SK-N-SH (cell line): ENCODE results near the gene ABLIM1. TPM values are rescaled to one million over a fixed set of nuclear protein-coding genes. Genes with fewer than 3 reads are reported as not detected.

Experiments used
- CTCF ChIA-PET: fragments of 300-600, 350-600 bp; formaldehyde crosslinking; extraction: SDS; loops from one replicate; lab custom pipeline; 2021; lab: Yijun Ruan, JAX
- POLR2A ChIA-PET: fragments of 350-600 bp; sonication (Branson Sonifier 250); formaldehyde crosslinking; extraction: SDS; loops from one replicate; lab custom pipeline; 2020; ENCODE audit warnings: antibody characterized with exemption, inconsistent platforms; lab: Yijun Ruan, JAX
- DNase-seq: peaks from one replicate; pipeline ENCODE4 v3.0.0; 2012
- H2AFZ ChIP-seq: fragments of 200-600 bp; sonication (generic); 2 replicates; pipeline ENCODE4 v1.8.1; 2016; ENCODE audit warnings: antibody characterized with exemption, mild to moderate bottlenecking, low read depth
- H3F3A ChIP-seq: fragments of 200-600 bp; sonication (generic); replicated peaks from 2 replicates; pipeline ENCODE3; 2016; ENCODE audit warnings: antibody characterized with exemption, mild to moderate bottlenecking; ENCODE audit not compliant: insufficient read depth
- H3K27ac ChIP-seq, 2 experiments: fragments of 200-500 bp in 1 of 2; fragments of 200-600 bp in 1 of 2; sonication (Bioruptor generic) in 1 of 2; sonication (generic), shearing (Covaris generic) in 1 of 2; 2 replicates each; pipeline versions ENCODE4 v1.5.1 to v1.6.1; 2014 to 2016; ENCODE audit warnings: low read depth in 2 of 2, inconsistent platforms in 1 of 2, low read length in 1 of 2, mild to moderate bottlenecking in 1 of 2, mixed read lengths in 1 of 2
- H3K27me3 ChIP-seq: fragments of 200-600 bp; sonication (generic), shearing (Covaris generic); 2 replicates; pipeline ENCODE4 v1.6.1; 2016; ENCODE audit warnings: mixed run types; ENCODE audit not compliant: insufficient read depth
- H3K36me3 ChIP-seq, 2 experiments: fragments of 200-500 bp in 1 of 2; fragments of 200-600 bp in 1 of 2; sonication (Bioruptor generic) in 1 of 2; sonication (generic) in 1 of 2; replicated peaks in 1 of 2; 2 replicates each; pipeline versions ENCODE3 to v1.5.1; 2014 to 2016; ENCODE audit warnings: low read length in 1 of 2, mild to moderate bottlenecking in 1 of 2; ENCODE audit not compliant: insufficient read depth in 2 of 2, control insufficient read depth in 1 of 2
- H3K4me1 ChIP-seq, 2 experiments: fragments of 200-500 bp in 1 of 2; fragments of 200-600 bp in 1 of 2; sonication (Bioruptor generic) in 1 of 2; sonication (generic), shearing (Covaris generic) in 1 of 2; 2 replicates each; pipeline versions ENCODE4 v1.5.1 to v1.6.1; 2014 to 2016; ENCODE audit warnings: low read depth in 1 of 2, low read length in 1 of 2, mixed run types in 1 of 2; ENCODE audit not compliant: insufficient read depth in 2 of 2, control insufficient read depth in 1 of 2
- H3K4me2 ChIP-seq: fragments of 200-600 bp; sonication (generic), shearing (Covaris generic); 2 replicates; pipeline ENCODE4 v1.6.1; 2017; ENCODE audit warnings: mixed run types
- H3K4me3 ChIP-seq, 2 experiments: fragments of 200-500 bp in 1 of 2; fragments of 200-600 bp in 1 of 2; sonication (Bioruptor generic) in 1 of 2; sonication (generic), shearing (Covaris generic) in 1 of 2; 2 replicates each; pipeline versions ENCODE4 v1.5.1 to v1.8.1; 2014 to 2016; ENCODE audit warnings: low read depth in 2 of 2, inconsistent platforms in 1 of 2, low read length in 1 of 2, mild to moderate bottlenecking in 1 of 2, mixed read lengths in 1 of 2, moderate library complexity in 1 of 2
- H3K79me2 ChIP-seq: fragments of 200-600 bp; sonication (generic); 2 replicates; pipeline ENCODE4 v1.8.1; 2017; ENCODE audit warnings: mild to moderate bottlenecking; ENCODE audit not compliant: insufficient read depth
- H3K9ac ChIP-seq: fragments of 200-600 bp; sonication (generic); 2 replicates; pipeline ENCODE4 v1.6.1; 2017; ENCODE audit warnings: mixed run types
- H3K9me2 ChIP-seq: fragments of 200-600 bp; sonication (generic); 2 replicates; pipeline ENCODE4 v1.6.1; 2017; ENCODE audit warnings: mixed run types
- H3K9me3 ChIP-seq: fragments of 200-600 bp; sonication (generic); 2 replicates; pipeline ENCODE4 v1.6.1; 2017; ENCODE audit warnings: mixed run types, mild to moderate bottlenecking, moderate library complexity
- H4K20me1 ChIP-seq: fragments of 200-600 bp; sonication (generic); 2 replicates; pipeline ENCODE4 v1.6.1; 2017; ENCODE audit warnings: mild to moderate bottlenecking, mixed run types; ENCODE audit not compliant: insufficient read depth
- EP300 ChIP-seq, 2 experiments: IDR thresholded peaks; 2 replicates each; pipeline versions ENCODE4 v1.4.0 to v1.6.1; 2012; ENCODE audit warnings: borderline replicate concordance in 1 of 2, low read depth in 1 of 2, low read length in 1 of 2
- FOSL2 ChIP-seq: IDR thresholded peaks from 2 replicates; pipeline ENCODE4 v1.4.0; 2012; ENCODE audit warnings: low read depth, mild to moderate bottlenecking, moderate library complexity, borderline replicate concordance
- GABPA ChIP-seq: IDR thresholded peaks from 2 replicates; pipeline ENCODE4 v1.4.0; 2012; ENCODE audit warnings: low read depth, mild to moderate bottlenecking
- JUND ChIP-seq: IDR thresholded peaks from 2 replicates; pipeline ENCODE4 v1.4.0; 2012
- MXI1 ChIP-seq: IDR thresholded peaks from 2 replicates; pipeline ENCODE4 v1.6.1; 2012; ENCODE audit warnings: mild to moderate bottlenecking, low read depth, low read length, improper control_type of control experiment
- PBX3 ChIP-seq: IDR thresholded peaks from 2 replicates; pipeline ENCODE4; 2012
- RXRA ChIP-seq: IDR thresholded peaks from 2 replicates; pipeline ENCODE4 v1.4.0; 2012; ENCODE audit warnings: low read depth, mild to moderate bottlenecking, borderline replicate concordance
- SIN3A ChIP-seq: IDR thresholded peaks from 2 replicates; pipeline ENCODE4 v1.6.1; 2012; ENCODE audit warnings: low read depth, mild to moderate bottlenecking, low read length, moderate library complexity, borderline replicate concordance
- TEAD4 ChIP-seq: IDR thresholded peaks from 2 replicates; pipeline ENCODE4 v1.4.0; 2012; ENCODE audit warnings: mild to moderate bottlenecking, borderline replicate concordance; ENCODE audit not compliant: insufficient read depth
- USF2 ChIP-seq: fragments of 150-350 bp; IDR thresholded peaks from 2 replicates; pipeline ENCODE4 v1.6.1; 2017; ENCODE audit warnings: antibody characterized with exemption, low read length, low read depth, borderline replicate concordance
- YY1 ChIP-seq: IDR thresholded peaks from 2 replicates; pipeline ENCODE4 v1.4.0; 2012; ENCODE audit warnings: low read depth, mild to moderate bottlenecking
- WGBS: methylation state at CpG from one replicate; pipeline ENCODE4 v1.1.6; 2017; ENCODE audit warnings: low lambda C conversion rate; 5-methylcytosine and 5-hydroxymethylcytosine counted together
- polyA plus RNA-seq, 3 experiments: library from polyadenylated mRNA; depleted of rRNA; stranded (reverse); fragments of >200 nt; gene quantifications; 2 replicates each; pipeline ENCODE4 v1.2.3, GENCODE V29; 2012

The ABLIM1 gene
- polyA plus RNA-seq, 1 of the 3 experiments (the other 2 are of a cell fraction) = 16.1 TPM

GRCh38 chr10:114682532-114682931 is 24.5 kb upstream of the ABLIM1 start:
- TF ChIP-seq YY1 (no peak), JUND (no peak), EP300 (IDR thresholded peaks at IDR 0.05; ENCODE audit: borderline replicate concordance in 1 of 2, low read depth in 1 of 2, low read length in 1 of 2) (no peak), USF2 (no peak), FOSL2 (no peak; the same call in 1 of the 2 replicates), PBX3 (no peak; the same call in 1 of the 2 replicates), RXRA (no peak)
- POLR2A ChIA-PET = no interaction called here
- 34% methylated on average over 4 of the region's 4 CpGs for WGBS
- Histone ChIP-seq H3K79me2 (no peaks in the 10 kb centered on the region; the same call in 1 of the 2 replicates), H3K4me2 (peak overlapping the region; percentile 48; the same call in 1 of the 2 replicates), H3K27ac (peak overlapping the region; percentile 2 to 67; a peak in 2 of 4 replicates), H3K9me3 (no peaks in the 10 kb centered on the region), H3K36me3 (no peaks in the 10 kb centered on the region), H3F3A (peaks cover 28% of the 10 kb centered on the region), H3K9ac (no peak overlapping the region), H2AFZ (no peak overlapping the region), H3K27me3 (no peaks in the 10 kb centered on the region), H3K4me3 (no peak overlapping the region), H4K20me1 (no peaks in the 10 kb centered on the region), H3K4me1 (peaks cover 32 to 39% of the 10 kb centered on the region in 2 experiments; a peak in 3 of 4 replicates), H3K9me2 (no peaks in the 10 kb centered on the region)
- CTCF ChIA-PET = interaction anchor here (0.6 to 1.0 kb wide), 2 partner anchors 10 to 21 kb away, joined by 3 to 7 read pairs; no protein-coding TSS in a partner anchor
- no peak for DNase-seq

- no peaks in the 10 kb centered on the region for H4K20me1 ChIP-seq
- peaks cover 26% of the 10 kb centered on the region for H3F3A ChIP-seq
- H3K4me3 ChIP-seq = no peak overlapping the region
- no peak for TF ChIP-seq GABPA
- TF ChIP-seq MXI1 = peak; percentile 18; the same call in 1 of the 2 replicates
- no peak for TF ChIP-seq SIN3A
- no peak for TF ChIP-seq TEAD4
- TF ChIP-seq, all 33 proteins: peak for 1
- Histone ChIP-seq H3K4me2 (peak overlapping the region; percentile 48; the same call in 1 of the 2 replicates), H3K79me2 (no peaks in the 10 kb centered on the region; the same call in 1 of the 2 replicates), H3K4me1 (peaks cover 28 to 37% of the 10 kb centered on the region in 2 experiments; a peak in 3 of 4 replicates), H3K27me3 (no peaks in the 10 kb centered on the region), H3K27ac (peak overlapping the region; percentile 2 to 67; a peak in 2 of 4 replicates), H2AFZ (no peak overlapping the region), H3K36me3 (no peaks in the 10 kb centered on the region), H3K9me3 (no peaks in the 10 kb centered on the region), H3K9me2 (no peaks in the 10 kb centered on the region), H3K9ac (no peak overlapping the region)
- POLR2A ChIA-PET = no interaction called here
- no peak for DNase-seq
- 50% methylated on average over 3 of the region's 3 CpGs for WGBS
- CTCF ChIA-PET = interaction anchor here (1.0 kb wide), 1 partner anchor 22 kb away, joined by 7 read pairs; no protein-coding TSS in a partner anchor
These were observed 24.0 kb upstream of the ABLIM1 start for GRCh38 chr10:114682121-114682520.
